Karpas-422 (cell line): ENCODE results near the gene GALNT16. TPM values are rescaled to one million over a fixed set of nuclear protein-coding genes. Genes with fewer than 3 reads are reported as not detected.

ENCODE experiments used
- DNase-seq: peaks from one replicate; pipeline ENCODE4 v3.0.0-alpha.2; 2015
- H2AFZ ChIP-seq: fragments of 200-600 bp; sonication (generic); 2 replicates; pipeline ENCODE4 v1.6.1; 2014; ENCODE audit warnings: antibody characterized with exemption, low read length, mixed read lengths
- H3K27ac ChIP-seq: fragments of 200-600 bp; sonication (generic); 2 replicates; pipeline ENCODE4 v1.5.1; 2014; ENCODE audit warnings: mild to moderate bottlenecking, low read length, moderate library complexity
- H3K27me3 ChIP-seq: fragments of 200-600 bp; sonication (generic); 2 replicates; pipeline ENCODE4 v1.6.1; 2014; ENCODE audit warnings: low read length, mixed read lengths
- H3K36me3 ChIP-seq: fragments of 200-600 bp; sonication (generic); 2 replicates; pipeline ENCODE4 v1.6.1; 2014; ENCODE audit warnings: low read length, mixed read lengths; ENCODE audit not compliant: insufficient read depth
- H3K4me1 ChIP-seq: fragments of 200-600 bp; sonication (generic); 2 replicates; pipeline ENCODE4 v1.6.1; 2014; ENCODE audit warnings: mild to moderate bottlenecking, low read length, mixed read lengths
- H3K4me2 ChIP-seq: fragments of 200-600 bp; sonication (generic); 2 replicates; pipeline ENCODE4 v1.6.1; 2014; ENCODE audit warnings: low read length, low read depth, mild to moderate bottlenecking; ENCODE audit not compliant: poor library complexity, severe bottlenecking
- H3K4me3 ChIP-seq: fragments of 200-600 bp; sonication (generic); 2 replicates; pipeline ENCODE4 v1.5.1; 2014; ENCODE audit warnings: mild to moderate bottlenecking, antibody characterized with exemption, low read length, mixed read lengths
- H3K79me2 ChIP-seq: fragments of 200-600 bp; sonication (generic); 2 replicates; pipeline ENCODE4 v1.6.1; 2014; ENCODE audit warnings: mild to moderate bottlenecking, low read length, mixed read lengths
- H3K9ac ChIP-seq: fragments of 200-600 bp; sonication (generic); 2 replicates; pipeline ENCODE4 v1.6.0; 2014; ENCODE audit warnings: low read length
- H3K9me2 ChIP-seq: fragments of 200-600 bp; sonication (generic), shearing (Covaris generic); replicated peaks from 2 replicates; pipeline ENCODE4 v1.6.0; 2014; ENCODE audit warnings: mild to moderate bottlenecking, low read length, moderate library complexity; ENCODE audit not compliant: insufficient read depth
- H3K9me3 ChIP-seq: fragments of 300-700, 200-600 bp; sonication (generic); 2 replicates; pipeline ENCODE4 v1.6.1; 2014; ENCODE audit warnings: low read length, mixed read lengths
- H4K20me1 ChIP-seq: fragments of 200-600 bp; sonication (generic); 2 replicates; pipeline ENCODE4 v1.6.1; 2014; ENCODE audit warnings: mild to moderate bottlenecking, antibody characterized with exemption, low read length, low read depth; ENCODE audit not compliant: insufficient read depth
- total RNA-seq: library from RNA; depleted of rRNA; stranded (reverse); fragments of >200 nt; shearing (Covaris generic); gene quantifications from 2 replicates; pipeline ENCODE4 v1.2.3, GENCODE V29; 2014; ENCODE audit warnings: low replicate concordance

The GALNT16 gene
- total RNA-seq, 1 experiment from 2014 or later = 0.15 TPM

DNA sequence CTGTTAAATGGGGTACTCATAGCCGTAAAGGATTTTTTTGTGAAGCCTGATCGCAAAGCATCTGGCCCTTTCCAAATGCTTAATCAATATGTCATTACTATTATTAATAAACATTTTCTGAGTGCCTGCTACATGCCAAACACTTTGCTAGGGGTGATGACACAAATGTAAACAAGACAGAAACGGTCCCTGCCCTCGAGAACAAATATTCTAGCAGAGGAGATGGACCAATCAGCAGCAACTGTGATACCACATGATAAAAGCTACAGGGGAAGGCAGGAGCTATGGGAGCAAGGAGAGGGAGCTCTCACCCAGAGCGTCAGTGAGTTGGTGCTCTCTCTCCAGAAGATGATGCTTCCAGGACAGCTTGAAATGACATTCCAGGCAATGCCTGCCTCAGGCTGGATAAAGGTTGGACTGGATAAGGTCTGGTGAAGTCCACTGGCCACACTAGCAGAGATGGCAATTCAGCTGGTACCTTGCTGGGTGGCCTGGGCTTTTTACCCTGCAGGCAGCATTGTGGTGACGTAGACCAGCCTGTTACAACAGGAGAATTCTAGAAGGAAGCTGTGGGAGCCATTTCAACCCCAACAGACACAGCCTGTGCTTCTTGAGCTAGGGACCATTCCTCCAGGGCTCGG lies 97.1 kb downstream of the GALNT16 start:
- DNase-seq = no peak
- Histone ChIP-seq H3K4me1 (peaks cover 30% of the 10 kb centered on the region), H3K27me3 (no peaks in the 10 kb centered on the region), H3K9me2 (no peaks in the 10 kb centered on the region), H3K36me3 (no peaks in the 10 kb centered on the region), H3K4me3 (no peak overlapping the region), H3K4me2 (no peak overlapping the region), H2AFZ (peak overlapping the region; percentile 44; the same call in 1 of the 2 replicates), H4K20me1 (no peaks in the 10 kb centered on the region), H3K9ac (no peak overlapping the region), H3K79me2 (no peaks in the 10 kb centered on the region), H3K27ac (no peak overlapping the region), H3K9me3 (no peaks in the 10 kb centered on the region)

DNA sequence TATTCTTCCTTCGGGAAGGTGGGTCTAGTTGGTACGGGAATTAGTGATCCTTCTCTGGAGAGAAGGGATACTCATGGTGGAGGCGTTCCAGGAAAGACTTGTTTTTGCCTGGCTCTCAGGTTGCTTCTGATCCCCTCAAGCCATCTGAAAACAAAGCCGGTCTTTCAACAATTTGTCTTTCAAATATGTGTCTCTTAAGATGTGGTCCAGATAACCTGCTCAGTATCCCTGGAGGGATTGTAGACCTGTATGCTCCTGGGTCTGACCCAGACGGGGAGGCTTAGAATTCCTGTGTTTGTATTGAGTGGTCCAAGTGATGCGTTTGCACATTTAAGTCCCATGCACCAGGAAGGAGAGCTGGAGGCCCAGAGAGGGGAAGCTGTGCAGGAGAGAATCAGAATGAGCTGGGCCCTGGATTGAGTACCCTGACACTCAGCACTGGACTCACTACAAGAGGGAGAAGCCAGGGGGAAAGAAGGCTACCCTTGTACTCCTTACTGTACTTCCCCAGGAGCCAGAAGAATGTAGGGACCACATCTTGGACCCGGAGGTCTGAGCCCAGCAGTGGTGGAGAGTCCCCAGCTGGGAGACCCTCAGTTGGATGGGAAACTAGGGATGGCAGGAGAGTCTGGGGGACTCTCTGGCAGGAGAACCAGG lies 97.7 kb downstream of the GALNT16 start:
- H3K9ac ChIP-seq = no peak overlapping the region

DNA sequence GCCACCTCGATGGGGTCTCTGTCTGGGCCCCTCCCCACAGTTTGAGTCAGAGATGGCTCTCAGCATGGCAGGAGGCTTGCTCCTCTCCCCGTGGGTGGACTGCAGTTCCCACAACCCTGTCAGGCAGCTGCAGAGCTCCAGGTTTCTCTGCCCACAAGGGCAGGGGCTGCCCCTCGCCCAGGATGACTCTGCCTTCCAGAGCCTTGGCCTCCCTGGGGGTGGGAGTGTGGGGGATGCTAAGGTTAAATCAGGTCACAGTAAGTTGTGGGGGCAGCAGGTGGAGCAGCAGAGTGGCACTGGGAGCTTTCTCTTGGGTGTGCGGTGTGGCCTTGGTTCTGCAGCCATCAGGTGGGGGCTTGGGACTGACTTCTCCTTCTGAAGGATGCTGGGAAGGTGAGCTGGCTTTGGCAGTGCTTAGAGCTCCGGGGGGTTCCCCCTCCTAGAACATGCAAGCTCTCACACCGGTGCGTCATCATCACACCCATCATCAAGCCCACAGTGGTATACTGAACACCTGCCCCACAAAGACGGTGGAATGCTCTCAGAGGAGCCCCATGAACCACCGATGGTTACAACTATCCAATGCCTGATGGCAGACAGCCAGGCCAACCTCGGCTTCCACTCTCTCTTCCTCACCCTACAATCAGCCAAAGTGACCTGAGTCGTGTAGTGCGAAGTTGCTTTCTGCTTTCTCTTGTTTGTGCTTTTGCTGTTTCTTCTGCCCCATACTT lies 98.4 kb downstream of the GALNT16 start:
- H3K9me2 ChIP-seq = no peaks in the 10 kb centered on the region
- no peaks in the 10 kb centered on the region for H3K36me3 ChIP-seq
- H4K20me1 ChIP-seq = no peaks in the 10 kb centered on the region
- H3K9ac ChIP-seq = no peak overlapping the region
- no peak for DNase-seq
- no peak overlapping the region for H3K27ac ChIP-seq
- no peaks in the 10 kb centered on the region for H3K27me3 ChIP-seq
- no peak overlapping the region for H3K4me3 ChIP-seq
- H3K9me3 ChIP-seq = no peaks in the 10 kb centered on the region
- H3K79me2 ChIP-seq = no peaks in the 10 kb centered on the region
- no peak overlapping the region for H3K4me2 ChIP-seq
- no peak overlapping the region for H2AFZ ChIP-seq
- peaks cover 30% of the 10 kb centered on the region for H3K4me1 ChIP-seq

More for the DNA sequence above, 97.7 kb downstream of the GALNT16 start:
- no peaks in the 10 kb centered on the region for H3K27me3 ChIP-seq
- no peaks in the 10 kb centered on the region for H3K9me3 ChIP-seq
- H3K79me2 ChIP-seq = no peaks in the 10 kb centered on the region
- H4K20me1 ChIP-seq = no peaks in the 10 kb centered on the region
- H2AFZ ChIP-seq = peak overlapping the region; percentile 44; the same call in 1 of the 2 replicates
- no peak overlapping the region for H3K4me2 ChIP-seq
- DNase-seq = no peak
- H3K4me1 ChIP-seq = peaks cover 30% of the 10 kb centered on the region
- H3K4me3 ChIP-seq = no peak overlapping the region
- H3K9me2 ChIP-seq = no peaks in the 10 kb centered on the region
- H3K27ac ChIP-seq = no peak overlapping the region
- no peaks in the 10 kb centered on the region for H3K36me3 ChIP-seq

DNA sequence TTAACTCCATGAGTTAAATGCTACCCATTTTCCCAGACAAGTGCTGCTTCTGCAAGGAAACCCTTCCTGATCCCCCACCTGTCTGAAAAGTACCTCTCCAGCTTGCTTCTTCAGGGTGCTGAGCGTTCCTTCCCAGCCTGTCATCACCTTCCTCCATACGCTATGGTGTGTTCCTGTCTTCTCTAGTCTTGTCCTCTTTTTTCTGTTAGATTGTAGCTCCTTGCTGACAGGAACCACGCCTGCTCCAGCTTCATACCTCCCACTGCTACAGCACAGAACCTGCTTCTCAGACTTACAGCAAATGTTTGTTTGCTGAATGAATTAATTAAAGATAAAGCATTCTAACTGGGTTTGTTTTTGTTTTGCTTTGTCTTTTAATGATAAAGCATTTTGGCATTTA lies 99.0 kb downstream of the GALNT16 start:
- H3K9me3 ChIP-seq = no peaks in the 10 kb centered on the region
- H3K4me3 ChIP-seq = no peak overlapping the region
- H3K4me1 ChIP-seq = peaks cover 33% of the 10 kb centered on the region
- no peaks in the 10 kb centered on the region for H3K36me3 ChIP-seq
- no peaks in the 10 kb centered on the region for H4K20me1 ChIP-seq
- no peak overlapping the region for H3K27ac ChIP-seq
- H3K79me2 ChIP-seq = no peaks in the 10 kb centered on the region
- H3K9ac ChIP-seq = no peak overlapping the region
- no peak for DNase-seq
- no peaks in the 10 kb centered on the region for H3K27me3 ChIP-seq
- H3K9me2 ChIP-seq = no peaks in the 10 kb centered on the region
- no peak overlapping the region for H3K4me2 ChIP-seq
- no peak overlapping the region for H2AFZ ChIP-seq

DNA sequence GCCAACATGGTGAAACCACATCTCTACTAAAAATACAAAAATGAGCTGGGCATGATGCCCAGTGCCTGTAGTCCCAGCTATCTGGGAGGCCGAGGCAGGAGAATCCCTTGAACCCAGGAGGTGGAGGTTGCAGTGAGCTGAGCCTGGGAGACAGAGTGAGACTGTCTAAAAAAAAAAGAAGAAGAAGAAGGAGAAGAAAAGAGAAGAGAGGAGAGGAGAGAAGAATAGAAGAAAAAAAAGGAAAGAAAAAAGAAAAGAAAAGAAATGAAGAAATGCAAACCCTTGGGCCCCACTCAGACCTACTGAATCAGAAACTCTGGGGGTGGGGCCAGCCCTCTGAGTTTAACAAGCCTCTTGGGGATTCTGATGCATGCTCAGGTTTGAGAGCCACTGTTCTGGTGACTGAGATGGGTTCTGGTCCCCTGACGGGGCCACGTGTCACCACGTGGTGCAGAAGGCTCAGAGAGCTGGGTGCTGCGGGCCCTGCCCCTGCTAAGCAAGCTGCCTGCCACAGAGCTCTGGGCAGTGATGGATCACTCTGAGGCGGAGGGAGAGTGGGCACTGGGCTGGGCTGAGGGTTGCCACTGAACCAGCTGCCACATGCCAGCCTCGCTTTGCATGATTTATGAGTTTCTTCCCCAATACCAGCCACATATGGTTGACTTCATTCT lies 100.6 kb downstream of the GALNT16 start:
- H4K20me1 ChIP-seq = no peaks in the 10 kb centered on the region
- H3K27me3 ChIP-seq = no peaks in the 10 kb centered on the region
- H3K36me3 ChIP-seq = no peaks in the 10 kb centered on the region
- peak overlapping the region; percentile 31; the same call in 1 of the 2 replicates for H2AFZ ChIP-seq
- H3K4me3 ChIP-seq = no peak overlapping the region
- no peaks in the 10 kb centered on the region for H3K9me2 ChIP-seq
- peak overlapping the region; percentile 34 for H3K9ac ChIP-seq
- H3K79me2 ChIP-seq = no peaks in the 10 kb centered on the region
- DNase-seq = peak; percentile 88
- peak overlapping the region; percentile 32 for H3K4me2 ChIP-seq
- no peak overlapping the region for H3K27ac ChIP-seq
- H3K9me3 ChIP-seq = no peaks in the 10 kb centered on the region
- H3K4me1 ChIP-seq = peaks cover 30% of the 10 kb centered on the region

DNA sequence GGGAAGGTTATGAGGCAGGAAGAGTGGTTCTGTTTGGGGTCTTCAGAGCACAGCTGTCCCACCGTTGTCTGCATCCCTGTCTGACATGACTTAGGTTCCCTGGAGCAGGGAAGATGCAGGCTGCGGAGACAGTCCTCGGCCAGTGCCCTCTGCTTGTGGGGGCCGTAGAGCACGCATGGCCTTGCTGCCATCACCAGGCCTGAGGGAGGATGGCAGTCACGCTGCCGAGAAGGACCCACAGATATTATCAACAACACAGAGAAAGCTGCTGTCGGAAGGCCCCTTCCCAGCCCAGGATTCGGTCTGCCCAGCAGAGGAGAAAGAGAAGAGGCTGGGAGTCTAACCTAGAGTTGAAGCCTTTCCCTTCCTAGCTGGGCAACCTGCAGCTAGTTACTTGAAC lies 103.1 kb downstream of the GALNT16 start:
- Histone ChIP-seq H3K9ac (no peak overlapping the region), H3K27ac (no peak overlapping the region), H3K9me2 (no peaks in the 10 kb centered on the region), H3K36me3 (no peaks in the 10 kb centered on the region), H3K4me3 (no peak overlapping the region), H4K20me1 (no peaks in the 10 kb centered on the region), H3K27me3 (no peaks in the 10 kb centered on the region), H3K4me1 (peaks cover 25% of the 10 kb centered on the region), H2AFZ (no peak overlapping the region), H3K9me3 (no peaks in the 10 kb centered on the region), H3K79me2 (no peaks in the 10 kb centered on the region), H3K4me2 (no peak overlapping the region)
- DNase-seq = no peak

DNA sequence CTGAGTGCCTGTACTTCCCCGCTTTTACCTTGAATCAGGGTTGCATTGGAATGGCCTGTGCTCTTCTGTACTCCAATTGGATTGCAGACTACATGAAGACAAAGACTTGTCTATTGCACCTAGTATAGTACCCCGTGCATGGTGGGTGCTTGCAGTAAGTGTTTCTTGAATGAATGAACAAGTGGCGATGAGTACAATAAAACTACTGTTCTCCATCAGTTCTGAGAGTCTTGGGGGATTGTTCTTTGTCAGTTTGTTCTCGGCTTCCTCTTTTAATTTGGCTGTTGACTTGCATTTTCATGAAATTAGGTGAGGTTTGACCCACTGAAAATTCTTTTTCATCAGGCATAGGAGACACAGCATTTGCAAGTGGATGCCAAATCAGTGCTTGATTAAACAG lies 104.0 kb downstream of the GALNT16 start:
- Histone ChIP-seq H3K9ac (no peak overlapping the region), H3K79me2 (no peaks in the 10 kb centered on the region), H2AFZ (no peak overlapping the region), H3K4me3 (no peak overlapping the region), H4K20me1 (no peaks in the 10 kb centered on the region), H3K27ac (no peak overlapping the region), H3K36me3 (no peaks in the 10 kb centered on the region), H3K9me2 (no peaks in the 10 kb centered on the region), H3K9me3 (no peaks in the 10 kb centered on the region), H3K27me3 (no peaks in the 10 kb centered on the region), H3K4me2 (no peak overlapping the region), H3K4me1 (peaks cover 25% of the 10 kb centered on the region)
- no peak for DNase-seq

DNA sequence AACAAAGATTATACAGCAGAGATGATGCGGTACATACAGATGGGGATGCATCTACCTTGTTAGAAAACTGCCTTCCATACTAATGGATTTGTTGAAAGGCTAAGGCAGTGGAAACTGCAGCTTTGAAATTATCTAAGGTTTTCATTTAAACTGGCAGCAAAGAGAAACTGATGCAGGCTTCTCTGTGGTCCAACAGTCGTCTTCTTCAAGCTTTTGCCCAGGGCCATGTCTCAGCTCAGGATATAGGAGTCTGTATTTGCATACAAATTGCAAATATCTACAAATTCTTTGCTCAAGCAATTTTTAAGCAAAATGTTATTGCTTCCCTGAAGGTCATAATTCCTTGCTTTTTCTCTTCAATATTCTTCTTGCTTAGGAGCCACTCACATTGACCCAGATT lies 104.4 kb downstream of the GALNT16 start:
- Histone ChIP-seq H3K4me1 (peaks cover 25% of the 10 kb centered on the region), H3K27ac (no peak overlapping the region), H4K20me1 (no peaks in the 10 kb centered on the region), H2AFZ (no peak overlapping the region), H3K79me2 (no peaks in the 10 kb centered on the region), H3K27me3 (no peaks in the 10 kb centered on the region), H3K9me3 (no peaks in the 10 kb centered on the region), H3K4me2 (no peak overlapping the region), H3K4me3 (no peak overlapping the region), H3K9ac (no peak overlapping the region), H3K36me3 (no peaks in the 10 kb centered on the region), H3K9me2 (no peaks in the 10 kb centered on the region)
- no peak for DNase-seq
